ENCODE results near the gene FTO.

DNA sequence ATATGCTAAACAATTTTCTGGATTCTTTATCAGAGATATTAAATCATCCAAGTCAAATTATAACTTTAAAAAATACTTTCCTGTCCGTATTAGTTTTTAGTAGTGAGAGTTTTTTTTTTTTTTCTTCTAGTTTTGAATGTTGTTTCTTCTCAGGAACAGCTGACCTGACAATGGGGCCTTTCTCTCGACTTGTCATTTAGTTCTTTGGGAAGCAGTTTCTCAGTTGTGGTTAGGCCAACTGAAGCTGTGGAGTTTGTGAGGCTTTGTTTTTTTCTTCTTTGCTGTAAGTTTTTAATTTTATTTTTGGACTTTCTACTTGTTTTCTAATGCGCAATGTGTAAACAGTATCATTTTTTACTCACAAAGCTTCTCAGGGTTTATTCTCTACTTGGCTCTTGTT lies 140.8 kb downstream of the FTO start:
- TF ChIP-seq TAF1 (IDR thresholded peaks at IDR 0.05; ENCODE audit: borderline replicate concordance, insufficient read depth, low read length) = no peak
- TF ChIP-seq POLR2AphosphoS5 (IDR thresholded peaks at IDR 0.05; ENCODE audit: low read depth, low read length) = no peak
- TF ChIP-seq, protein P1, sequence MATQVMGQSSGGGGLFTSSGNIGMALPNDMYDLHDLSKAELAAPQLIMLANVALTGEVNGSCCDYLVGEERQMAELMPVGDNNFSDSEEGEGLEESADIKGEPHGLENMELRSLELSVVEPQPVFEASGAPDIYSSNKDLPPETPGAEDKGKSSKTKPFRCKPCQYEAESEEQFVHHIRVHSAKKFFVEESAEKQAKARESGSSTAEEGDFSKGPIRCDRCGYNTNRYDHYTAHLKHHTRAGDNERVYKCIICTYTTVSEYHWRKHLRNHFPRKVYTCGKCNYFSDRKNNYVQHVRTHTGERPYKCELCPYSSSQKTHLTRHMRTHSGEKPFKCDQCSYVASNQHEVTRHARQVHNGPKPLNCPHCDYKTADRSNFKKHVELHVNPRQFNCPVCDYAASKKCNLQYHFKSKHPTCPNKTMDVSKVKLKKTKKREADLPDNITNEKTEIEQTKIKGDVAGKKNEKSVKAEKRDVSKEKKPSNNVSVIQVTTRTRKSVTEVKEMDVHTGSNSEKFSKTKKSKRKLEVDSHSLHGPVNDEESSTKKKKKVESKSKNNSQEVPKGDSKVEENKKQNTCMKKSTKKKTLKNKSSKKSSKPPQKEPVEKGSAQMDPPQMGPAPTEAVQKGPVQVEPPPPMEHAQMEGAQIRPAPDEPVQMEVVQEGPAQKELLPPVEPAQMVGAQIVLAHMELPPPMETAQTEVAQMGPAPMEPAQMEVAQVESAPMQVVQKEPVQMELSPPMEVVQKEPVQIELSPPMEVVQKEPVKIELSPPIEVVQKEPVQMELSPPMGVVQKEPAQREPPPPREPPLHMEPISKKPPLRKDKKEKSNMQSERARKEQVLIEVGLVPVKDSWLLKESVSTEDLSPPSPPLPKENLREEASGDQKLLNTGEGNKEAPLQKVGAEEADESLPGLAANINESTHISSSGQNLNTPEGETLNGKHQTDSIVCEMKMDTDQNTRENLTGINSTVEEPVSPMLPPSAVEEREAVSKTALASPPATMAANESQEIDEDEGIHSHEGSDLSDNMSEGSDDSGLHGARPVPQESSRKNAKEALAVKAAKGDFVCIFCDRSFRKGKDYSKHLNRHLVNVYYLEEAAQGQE (IDR thresholded peaks at IDR 0.05; ENCODE audit: insufficient read depth in 1 of 2, low read depth in 2 of 2, low read length in 2 of 2) = no peak
- TF ChIP-seq SIN3A (IDR thresholded peaks at IDR 0.05; ENCODE audit: borderline replicate concordance, insufficient read depth, low read length) = no peak
- no peak for TF ChIP-seq FOXP2 (optimal IDR thresholded peaks at IDR 0.05; ENCODE audit: borderline replicate concordance, extremely low read depth, extremely low read length, insufficient read depth)

All from PFSK-1 (cell line).